ENCODE measurements around the gene VGLL4. TPM values are rescaled to one million over a fixed set of nuclear protein-coding genes. Genes with fewer than 3 reads are reported as not detected.

Gene VGLL4
- total RNA-seq, 1 experiment from 2014 or later, result 26.9 TPM

GRCh38 chr3:11583235-11583634, 60.5 kb downstream of the VGLL4 start:
- intact Hi-C loops (cut with micrococcal nuclease), result no loop called here
- DNase-seq (ENCODE audit: low read depth, low spot score) (no peak), ATAC-seq (no peak)
- H3K27me3 ChIP-seq (ENCODE audit: insufficient read depth, low read length), result no peaks in the 10 kb centered on the region
- H3K27ac ChIP-seq (ENCODE audit: low read depth, low read length), result no peak overlapping the region
- H3K9me3 ChIP-seq (ENCODE audit: control insufficient read depth in 1 of 2, insufficient read depth in 1 of 2, low read depth in 1 of 2, low read length in 2 of 2), result no peaks in the 10 kb centered on the region
- TF ChIP-seq JUND (IDR thresholded peaks at IDR 0.05), result no peak
- no peak for TF ChIP-seq RAD21 (IDR thresholded peaks at IDR 0.05; ENCODE audit: low read depth)
- no peak for TF ChIP-seq EZH2phosphoT487 (IDR thresholded peaks at IDR 0.05; ENCODE audit: borderline replicate concordance)
- no peak for TF ChIP-seq TCF7L2 (IDR thresholded peaks at IDR 0.05; ENCODE audit: borderline replicate concordance, extremely low read depth, insufficient read depth, insufficient read length)
- no peak for TF ChIP-seq EGR1 (IDR thresholded peaks at IDR 0.05; ENCODE audit: low read depth)
- TF ChIP-seq CBX3 (IDR thresholded peaks at IDR 0.05; ENCODE audit: low read depth), result no peak
- no peak for TF ChIP-seq ATF3 (IDR thresholded peaks at IDR 0.05)
- no peak for TF ChIP-seq ZBTB33 (IDR thresholded peaks at IDR 0.05; ENCODE audit: extremely low read depth, insufficient replicate concordance, low read length)
- no peak for TF ChIP-seq REST (IDR thresholded peaks at IDR 0.05; ENCODE audit: low read depth)
- TF ChIP-seq POLR2AphosphoS5 (IDR thresholded peaks at IDR 0.05; ENCODE audit: low read depth, low read length), result no peak
- TF ChIP-seq MAX (IDR thresholded peaks at IDR 0.05), result no peak
- no peak for TF ChIP-seq EZH2 (IDR thresholded peaks at IDR 0.05)
- TF ChIP-seq ZNF274 (IDR thresholded peaks at IDR 0.05; ENCODE audit: low read depth, low read length), result no peak
- H3K36me3 ChIP-seq (ENCODE audit: control insufficient read depth in 1 of 2, insufficient read depth in 2 of 2, low read length in 2 of 2), result no peaks in the 10 kb centered on the region
- no peaks in the 10 kb centered on the region for H4K20me1 ChIP-seq (ENCODE audit: insufficient read depth)
- H3K4me3 ChIP-seq (replicated peaks in 1 of 2; ENCODE audit: low read depth in 1 of 2, low read length in 2 of 2), result no peak overlapping the region
- ChIA-PET RAD21 (ENCODE audit: low non-redundant PET in 1 of 2, low total read pairs in 2 of 2, uncharacterized antibody in 2 of 2, unreplicated experiment in 2 of 2) (no interaction called here), POLR2A (no interaction called here), CTCF (no interaction called here)
- no TSS peak for BruUV-seq (replicated peaks)
- no peak overlapping the region for H3K4me2 ChIP-seq (ENCODE audit: low read length)
- no peak overlapping the region for H3K9ac ChIP-seq (ENCODE audit: low read length)
- no peaks in the 10 kb centered on the region for H3K9me2 ChIP-seq (ENCODE audit: insufficient read depth)
- peaks cover 9 to 16% of the 10 kb centered on the region in 2 experiments; a peak in 3 of 4 replicates for H3K4me1 ChIP-seq (ENCODE audit: control insufficient read depth in 1 of 2, insufficient read depth in 2 of 2, low read length in 2 of 2)
- H3K79me2 ChIP-seq (ENCODE audit: insufficient read depth, low read length), result peaks cover 50% of the 10 kb centered on the region
- no peak overlapping the region for H2AFZ ChIP-seq (ENCODE audit: low read depth, low read length, poor library complexity, severe bottlenecking)
